ENCODE data around the gene CDKN1B. TPM values are rescaled to one million over a fixed set of nuclear protein-coding genes. Genes with fewer than 3 reads are reported as not detected.

CDKN1B gene
- total RNA-seq, 2 experiments from 2014 or later = 352 TPM

DNA sequence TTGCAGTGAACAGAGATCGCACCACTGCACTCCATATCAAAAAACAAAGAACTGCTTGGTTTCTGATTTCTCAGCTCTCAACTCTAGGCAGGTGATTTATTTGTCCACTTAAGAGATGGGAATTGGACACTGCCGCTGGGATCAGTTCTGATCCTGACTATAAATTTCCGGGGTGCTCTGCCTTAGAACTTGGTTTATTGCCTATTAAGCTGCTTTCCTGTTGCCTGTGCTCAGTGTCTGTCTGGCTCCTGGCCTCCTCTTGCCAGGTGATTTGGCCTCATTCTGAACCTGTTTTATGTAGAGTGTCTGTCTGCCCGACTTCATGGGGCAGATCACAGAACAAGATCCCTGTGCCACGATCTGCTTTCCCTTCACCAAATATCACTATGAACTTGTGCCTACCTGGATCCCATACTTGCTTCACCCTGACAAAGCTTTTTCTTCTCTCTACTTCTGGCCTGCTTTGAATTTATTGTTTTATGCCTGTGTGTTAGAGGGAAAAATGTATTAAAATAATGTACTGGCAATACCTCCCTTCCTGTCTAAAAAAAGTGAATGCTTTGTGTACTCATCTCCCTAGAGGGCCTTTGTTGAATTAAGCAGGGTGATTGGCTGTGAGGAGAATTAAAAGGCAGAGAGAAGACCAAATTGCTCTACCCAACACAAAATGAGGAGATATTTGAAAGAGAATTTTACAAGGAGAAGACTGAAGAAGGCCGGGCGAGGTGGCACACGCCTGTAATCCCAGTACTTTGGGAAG is 27.6 kb downstream of the CDKN1B start:
- ChIA-PET CTCF (no interaction called here), POLR2A (interaction anchor here (0.6 kb wide), 1 partner anchor 47 kb away, joined by 3 read pairs; no protein-coding TSS in a partner anchor)
- Mint-ChIP-seq H3K4me3 (no peak overlapping the region), H3K36me3 (ENCODE audit: low read depth) (peaks cover 5% of the 10 kb centered on the region), H3K27ac (no peak overlapping the region), H3K27me3 (no peaks in the 10 kb centered on the region), H3K4me1 (ENCODE audit: low read depth) (peaks cover 7% of the 10 kb centered on the region), H3K9me3 (no peaks in the 10 kb centered on the region)
- DNase-seq = no peak
- TF ChIP-seq, protein P1, sequence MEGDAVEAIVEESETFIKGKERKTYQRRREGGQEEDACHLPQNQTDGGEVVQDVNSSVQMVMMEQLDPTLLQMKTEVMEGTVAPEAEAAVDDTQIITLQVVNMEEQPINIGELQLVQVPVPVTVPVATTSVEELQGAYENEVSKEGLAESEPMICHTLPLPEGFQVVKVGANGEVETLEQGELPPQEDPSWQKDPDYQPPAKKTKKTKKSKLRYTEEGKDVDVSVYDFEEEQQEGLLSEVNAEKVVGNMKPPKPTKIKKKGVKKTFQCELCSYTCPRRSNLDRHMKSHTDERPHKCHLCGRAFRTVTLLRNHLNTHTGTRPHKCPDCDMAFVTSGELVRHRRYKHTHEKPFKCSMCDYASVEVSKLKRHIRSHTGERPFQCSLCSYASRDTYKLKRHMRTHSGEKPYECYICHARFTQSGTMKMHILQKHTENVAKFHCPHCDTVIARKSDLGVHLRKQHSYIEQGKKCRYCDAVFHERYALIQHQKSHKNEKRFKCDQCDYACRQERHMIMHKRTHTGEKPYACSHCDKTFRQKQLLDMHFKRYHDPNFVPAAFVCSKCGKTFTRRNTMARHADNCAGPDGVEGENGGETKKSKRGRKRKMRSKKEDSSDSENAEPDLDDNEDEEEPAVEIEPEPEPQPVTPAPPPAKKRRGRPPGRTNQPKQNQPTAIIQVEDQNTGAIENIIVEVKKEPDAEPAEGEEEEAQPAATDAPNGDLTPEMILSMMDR (IDR thresholded peaks at IDR 0.05) = no peak
- Histone ChIP-seq H3K9me3 (ENCODE audit: control insufficient read depth in 1 of 2, insufficient read depth in 1 of 2, low read length in 2 of 2) (no peaks in the 10 kb centered on the region), H3K36me3 (ENCODE audit: insufficient read depth, low read length) (no peaks in the 10 kb centered on the region), H3K27ac (ENCODE audit: low read depth in 1 of 2, low read length in 2 of 2) (no peak overlapping the region), H3K4me3 (ENCODE audit: low read length) (no peak overlapping the region), H3K4me1 (ENCODE audit: insufficient read depth, low read length) (peaks cover 2% of the 10 kb centered on the region), H3K27me3 (ENCODE audit: control insufficient read depth in 1 of 2, insufficient read depth in 2 of 2, low read length in 2 of 2) (no peaks in the 10 kb centered on the region)
- intact Hi-C loops (cut with DNase I, micrococcal nuclease) = no loop called here
- ATAC-seq (ENCODE audit: poor library complexity) = no peak

GRCh38 chr12:12745576-12746211 is 28.5 kb downstream of the CDKN1B start:
- no peaks in the 10 kb centered on the region for H3K36me3 ChIP-seq (ENCODE audit: insufficient read depth, low read length)
- Mint-ChIP-seq H3K9me3 (no peaks in the 10 kb centered on the region), H3K36me3 (ENCODE audit: low read depth) (peaks cover 5% of the 10 kb centered on the region), H3K27me3 (no peaks in the 10 kb centered on the region), H3K4me3 (no peak overlapping the region), H3K27ac (no peak overlapping the region), H3K4me1 (ENCODE audit: low read depth) (peaks cover 7% of the 10 kb centered on the region)
- no peaks in the 10 kb centered on the region for H3K27me3 ChIP-seq (ENCODE audit: control insufficient read depth in 1 of 2, insufficient read depth in 2 of 2, low read length in 2 of 2)
- no peak for DNase-seq
- peaks cover 2% of the 10 kb centered on the region for H3K4me1 ChIP-seq (ENCODE audit: insufficient read depth, low read length)
- intact Hi-C loops (cut with DNase I, micrococcal nuclease) = no loop called here
- H3K27ac ChIP-seq (ENCODE audit: low read depth in 1 of 2, low read length in 2 of 2) = no peak overlapping the region
- TF ChIP-seq, protein P1 (IDR thresholded peaks at IDR 0.05) = no peak
- no peak for ATAC-seq (ENCODE audit: poor library complexity)
- POLR2A ChIA-PET = interaction anchor here (0.6 kb wide), 1 partner anchor 48 kb away, joined by 3 read pairs; no protein-coding TSS in a partner anchor
- no peaks in the 10 kb centered on the region for H3K9me3 ChIP-seq (ENCODE audit: control insufficient read depth in 1 of 2, insufficient read depth in 1 of 2, low read length in 2 of 2)
- CTCF ChIA-PET = no interaction called here
- no peak overlapping the region for H3K4me3 ChIP-seq (ENCODE audit: low read length)

- TF ChIP-seq, protein P1 (IDR thresholded peaks at IDR 0.05) = no peak
- intact Hi-C loops (cut with DNase I, micrococcal nuclease) = no loop called here
- Histone ChIP-seq H3K36me3 (ENCODE audit: insufficient read depth, low read length) (no peaks in the 10 kb centered on the region), H3K27ac (ENCODE audit: low read depth in 1 of 2, low read length in 2 of 2) (no peak overlapping the region), H3K27me3 (ENCODE audit: control insufficient read depth in 1 of 2, insufficient read depth in 2 of 2, low read length in 2 of 2) (no peaks in the 10 kb centered on the region), H3K4me1 (ENCODE audit: insufficient read depth, low read length) (peaks cover 2% of the 10 kb centered on the region), H3K9me3 (ENCODE audit: control insufficient read depth in 1 of 2, insufficient read depth in 1 of 2, low read length in 2 of 2) (no peaks in the 10 kb centered on the region), H3K4me3 (ENCODE audit: low read length) (no peak overlapping the region)
- Mint-ChIP-seq H3K9me3 (no peaks in the 10 kb centered on the region), H3K36me3 (ENCODE audit: low read depth) (peaks cover 5% of the 10 kb centered on the region), H3K27me3 (no peaks in the 10 kb centered on the region), H3K27ac (no peak overlapping the region), H3K4me3 (no peak overlapping the region), H3K4me1 (ENCODE audit: low read depth) (peaks cover 7% of the 10 kb centered on the region)
- CTCF ChIA-PET = no interaction called here
- POLR2A ChIA-PET = no interaction called here
- DNase-seq (no peak), ATAC-seq (ENCODE audit: poor library complexity) (no peak)
Observed at GRCh38 chr12:12747278-12747677, 30.1 kb downstream of the CDKN1B start.

All from CD4-positive, alpha-beta T cell (primary cell).